GM18517 (cell line): ENCODE measurements around the gene ZNF507.
"Not testable (repeated sequence)": the region's sequence is repeated elsewhere in the genome, so short reads cannot be mapped to it uniquely, and the experiment has no call there.

Experiments
- ATAC-seq: cut with Tn5 transposase; IDR thresholded peaks from one replicate; pipeline ENCODE4 v1.9.1; 2021; ENCODE audit warnings: mild to moderate bottlenecking, moderate library complexity; ENCODE audit not compliant: unreplicated experiment

The ZNF507 gene

GRCh38 chr19:32367063-32367462, 21.7 kb downstream of the ZNF507 start:
- no peak for ATAC-seq

DNA sequence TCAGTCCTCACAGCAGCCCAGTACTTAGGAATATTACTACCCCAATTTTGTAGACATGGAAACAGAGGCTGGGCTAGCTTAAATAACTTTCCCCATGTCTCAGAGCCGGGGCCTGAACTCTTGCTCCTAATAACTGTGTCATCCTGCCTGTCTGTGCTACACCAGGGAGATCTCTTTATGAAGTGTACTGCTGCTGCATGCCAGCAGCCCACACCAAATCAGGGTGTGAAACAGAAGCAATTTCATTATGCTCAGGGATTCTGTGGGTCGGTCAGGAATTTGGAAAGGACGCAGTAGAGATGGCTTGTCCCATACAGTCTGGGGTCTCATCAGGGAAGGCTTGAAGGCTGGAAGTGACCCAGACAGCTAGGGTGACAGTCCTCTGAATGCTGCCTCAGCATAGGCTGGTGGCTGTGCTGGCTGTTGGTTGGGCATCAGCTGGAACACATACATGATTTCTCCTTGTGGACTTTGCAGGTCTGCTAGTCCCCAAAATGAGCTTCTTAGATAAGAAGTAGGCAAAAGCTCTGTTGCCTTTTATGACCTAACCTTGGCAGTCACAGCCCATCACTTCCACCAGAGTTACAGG, 22.6 kb downstream of the ZNF507 start:
- ATAC-seq = no peak

GRCh38 chr19:32368787-32369186, 23.4 kb downstream of the ZNF507 start:
- no peak for ATAC-seq

DNA sequence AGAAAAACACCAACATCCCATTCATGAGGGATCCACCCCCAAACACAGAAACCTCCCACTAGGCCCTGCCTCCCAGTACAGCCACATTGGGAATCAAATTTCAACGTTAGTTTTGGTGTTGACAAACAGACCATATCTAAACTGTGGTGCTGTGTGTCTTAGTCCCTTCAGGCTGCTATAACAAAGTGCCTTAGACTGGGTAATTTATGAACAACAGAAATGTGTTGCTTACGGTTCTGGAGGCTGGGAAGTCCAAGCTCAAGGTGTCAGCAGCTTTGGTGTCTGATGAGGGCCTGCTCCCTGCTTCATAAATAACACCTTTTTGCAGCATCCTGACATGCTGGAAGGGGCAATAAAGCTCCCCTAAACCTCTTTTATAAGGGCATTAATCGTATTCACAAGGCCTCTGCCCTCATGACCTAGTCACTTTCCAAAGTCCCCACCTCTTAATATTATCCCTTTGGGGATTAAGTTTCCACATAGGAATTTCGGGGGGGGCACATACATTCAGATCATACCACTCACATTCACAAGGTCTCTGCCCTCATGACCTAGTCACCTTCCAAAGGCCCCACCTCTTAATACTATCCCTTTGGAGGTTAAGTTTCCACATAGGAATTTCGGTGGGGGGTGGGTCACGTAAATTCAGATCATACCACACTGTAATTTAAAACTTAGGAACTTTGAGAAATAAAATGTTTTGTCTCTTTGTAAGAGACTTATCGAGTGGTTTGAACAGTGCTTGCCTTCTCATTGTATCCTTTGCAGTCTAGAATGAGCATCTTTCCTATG, 27.5 kb downstream of the ZNF507 start:
- ATAC-seq = no peak

DNA sequence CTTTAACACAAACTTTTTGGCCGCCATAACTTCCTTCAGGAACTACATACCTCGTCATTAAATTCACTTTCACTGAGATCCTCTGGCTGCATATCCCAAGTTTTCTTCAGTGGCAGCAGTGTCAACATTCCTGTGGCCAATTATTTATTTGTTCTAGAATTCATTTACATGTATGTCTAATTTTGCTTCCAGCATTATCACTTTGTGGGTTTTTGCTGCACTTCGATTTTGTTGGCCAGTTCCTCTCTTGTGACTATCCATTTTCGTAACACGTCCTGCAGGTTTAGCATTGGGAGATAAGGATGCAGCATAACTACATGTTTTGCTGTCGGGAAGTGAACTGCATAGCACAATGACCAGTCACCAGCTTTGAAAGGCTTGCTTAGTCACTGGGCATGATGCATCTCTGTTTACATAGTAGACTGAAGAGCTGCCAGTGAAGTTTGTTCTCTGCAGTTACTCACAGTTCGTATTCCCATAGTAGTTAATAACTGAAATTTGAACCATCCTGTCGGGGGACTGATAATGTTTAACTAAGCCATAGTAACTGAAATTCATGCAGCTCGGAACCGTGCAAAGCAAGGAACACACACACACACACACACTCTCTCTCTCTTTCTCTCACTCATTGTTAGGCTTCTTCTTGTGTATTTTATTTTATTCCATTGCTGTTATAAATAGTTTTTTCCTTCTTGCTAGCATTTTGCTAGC, 28.3 kb downstream of the ZNF507 start:
- ATAC-seq = no peak

- not testable (repeated sequence) for ATAC-seq
Observed at GRCh38 chr19:32374362-32374761, 29.0 kb downstream of the ZNF507 start.

- not testable (repeated sequence) for ATAC-seq
Observed at GRCh38 chr19:32377088-32377487, 31.7 kb downstream of the ZNF507 start.

DNA sequence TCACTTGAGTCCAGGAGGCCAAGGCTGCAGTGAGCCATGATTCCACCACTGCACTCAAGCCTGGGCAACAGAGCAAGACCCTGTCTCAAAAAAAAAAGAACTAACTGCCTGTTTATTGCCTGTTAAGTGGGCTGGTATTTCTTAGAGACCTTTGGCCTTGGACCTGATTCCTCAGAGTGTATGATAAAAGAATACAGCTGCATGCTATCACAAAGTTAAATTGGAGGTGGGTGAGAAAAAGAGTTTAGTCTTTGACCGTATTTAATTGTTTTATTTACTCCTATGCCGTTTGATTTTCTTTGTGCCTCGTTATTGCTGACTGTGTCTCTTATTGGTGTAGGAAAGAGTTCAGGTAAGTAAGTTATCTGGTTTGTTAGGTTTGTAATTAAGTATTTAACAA, 34.9 kb downstream of the ZNF507 start:
- ATAC-seq = no peak

GRCh38 chr19:32387701-32388392, 42.4 kb downstream of the ZNF507 start:
- no peak for ATAC-seq

DNA sequence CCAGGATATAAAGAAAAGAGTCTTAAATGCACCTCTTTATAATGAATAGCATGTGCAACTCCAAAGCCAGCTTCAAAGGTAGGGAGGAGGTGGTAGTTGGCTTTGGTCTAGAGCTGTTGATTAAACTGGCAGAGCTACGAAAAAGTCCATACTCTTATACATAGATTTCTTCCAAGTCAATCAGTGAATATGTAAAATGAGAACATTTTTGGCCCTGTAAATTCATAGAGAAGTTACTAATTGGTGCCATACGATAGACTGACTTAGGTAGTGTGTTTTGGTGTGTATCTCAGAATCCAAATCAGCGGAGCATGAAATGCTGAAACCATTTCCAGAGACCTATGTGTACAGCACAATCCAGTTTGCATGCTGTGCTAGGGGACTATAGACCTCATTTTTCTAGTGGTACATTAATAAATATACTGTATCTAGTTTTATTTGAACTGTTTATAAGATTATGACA, 43.0 kb downstream of the ZNF507 start:
- no peak for ATAC-seq

- ATAC-seq = no peak
Observed at GRCh38 chr19:32392901-32393300, 47.5 kb downstream of the ZNF507 start.

DNA sequence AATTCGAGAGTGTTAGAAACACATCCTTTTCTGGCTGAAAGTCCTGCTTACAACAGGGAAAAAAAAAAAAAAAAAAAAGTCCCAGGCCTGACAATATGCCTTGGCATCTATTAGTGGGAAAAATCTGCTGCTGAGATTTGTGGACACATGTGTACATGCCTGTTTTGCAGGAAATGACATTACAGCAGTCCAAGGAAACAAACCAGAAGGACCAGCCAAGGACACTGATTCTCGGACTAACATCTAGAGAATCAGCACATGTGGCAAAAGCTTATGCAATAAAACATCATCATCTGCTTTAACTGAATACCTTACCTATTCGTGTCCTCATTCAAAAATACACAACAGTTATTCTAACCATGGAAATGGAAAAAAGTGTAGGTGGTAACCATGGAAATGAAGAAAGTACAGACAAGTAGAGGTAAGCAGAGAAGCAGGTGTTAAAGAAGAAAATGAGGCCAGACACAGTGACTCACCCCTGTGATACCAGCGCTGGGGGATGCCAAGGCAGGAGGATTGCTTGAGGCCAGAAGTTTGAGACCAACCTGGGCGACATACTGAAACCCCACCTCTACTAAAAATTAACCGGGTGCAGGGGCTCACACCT, 50.7 kb downstream of the ZNF507 start:
- ATAC-seq = no peak

GRCh38 chr19:32397671-32398101, 52.3 kb downstream of the ZNF507 start:
- ATAC-seq = no peak

DNA sequence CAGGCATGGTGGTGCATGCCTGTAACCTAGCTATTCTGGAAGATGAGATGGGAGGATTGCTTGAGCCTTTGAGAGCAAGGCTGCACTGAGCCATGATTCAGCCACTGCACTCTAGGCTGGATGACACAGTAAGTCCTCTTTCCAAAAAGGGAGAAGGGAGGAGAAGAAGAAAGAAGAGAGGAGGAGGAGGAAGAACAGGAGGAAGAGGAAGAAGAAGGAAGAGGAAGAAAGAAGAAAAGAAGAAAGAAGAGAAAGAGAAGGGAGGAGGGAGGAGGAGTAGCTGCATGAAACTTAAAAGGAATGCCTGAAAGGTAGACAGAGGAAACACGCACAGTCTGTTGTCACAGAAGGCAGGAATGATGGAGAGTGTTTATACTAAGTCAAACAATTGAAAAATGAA, 56.6 kb downstream of the ZNF507 start:
- ATAC-seq = no peak

DNA sequence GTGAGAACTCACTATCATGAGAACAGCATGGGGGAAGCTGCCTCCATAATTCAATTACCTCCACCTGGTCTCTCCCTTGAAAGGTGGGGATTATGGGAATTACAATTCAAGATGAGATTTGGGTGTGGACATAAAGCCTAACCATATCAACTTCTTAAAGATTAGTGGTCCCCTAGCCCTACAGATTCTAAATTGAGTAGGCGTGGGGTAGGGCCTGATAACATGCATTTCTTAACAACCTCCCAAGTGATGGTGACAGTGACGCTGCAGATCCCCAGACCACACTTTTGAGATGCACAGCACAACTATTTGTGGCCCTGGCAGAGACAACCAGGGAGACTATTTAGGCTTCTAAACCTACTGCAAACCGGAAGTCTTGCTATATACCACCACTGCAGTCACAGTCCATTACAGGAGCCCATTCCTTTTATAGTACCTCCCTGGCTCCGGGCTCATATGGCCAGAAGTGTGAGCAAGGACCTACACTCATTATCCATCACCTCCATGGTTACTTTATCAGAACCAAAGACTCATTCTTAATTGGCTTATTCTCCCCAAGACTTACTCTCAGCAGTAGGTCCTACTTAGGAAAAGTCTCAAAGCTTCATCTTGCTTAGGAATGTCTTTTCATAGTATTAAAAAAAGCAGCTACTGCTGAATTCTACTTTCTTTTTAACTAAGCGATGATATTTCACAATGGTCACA, 58.0 kb downstream of the ZNF507 start:
- ATAC-seq = no peak

DNA sequence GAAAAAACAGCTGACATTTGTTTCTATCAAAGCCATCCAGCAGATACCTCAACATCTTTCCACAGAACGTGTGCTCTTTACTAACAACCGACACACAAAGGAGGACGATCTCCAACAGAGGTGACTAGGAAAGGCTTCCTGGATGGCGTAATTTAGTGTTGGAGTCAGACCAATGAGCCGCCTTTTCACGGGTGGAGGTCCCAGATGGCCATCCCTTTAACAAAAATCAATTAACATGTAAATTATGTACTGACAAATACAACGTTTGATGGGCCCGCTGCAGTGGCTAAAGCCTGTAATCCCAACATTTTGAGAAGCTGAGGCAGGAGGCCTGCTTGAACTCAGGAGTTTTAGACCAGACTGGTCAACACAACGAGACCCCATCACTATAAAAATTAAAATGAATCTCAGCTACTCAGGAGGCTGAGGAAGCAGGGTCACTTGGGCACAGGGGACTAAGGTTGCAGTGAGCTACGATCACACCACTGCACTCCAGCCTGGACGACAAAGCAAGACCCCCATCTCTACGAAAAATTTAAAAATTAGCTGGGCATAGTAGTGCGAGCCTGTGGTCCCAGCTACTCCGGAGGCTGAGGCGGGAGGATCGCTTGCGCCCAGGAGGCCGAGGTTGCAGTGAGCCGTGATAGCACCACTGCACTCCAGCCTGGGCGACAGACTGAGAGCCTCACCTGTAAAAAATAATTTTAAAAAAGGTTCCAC, 59.0 kb downstream of the ZNF507 start:
- no peak for ATAC-seq

- ATAC-seq = peak; percentile 6
Observed at GRCh38 chr19:32404933-32405430, 59.6 kb downstream of the ZNF507 start.

DNA sequence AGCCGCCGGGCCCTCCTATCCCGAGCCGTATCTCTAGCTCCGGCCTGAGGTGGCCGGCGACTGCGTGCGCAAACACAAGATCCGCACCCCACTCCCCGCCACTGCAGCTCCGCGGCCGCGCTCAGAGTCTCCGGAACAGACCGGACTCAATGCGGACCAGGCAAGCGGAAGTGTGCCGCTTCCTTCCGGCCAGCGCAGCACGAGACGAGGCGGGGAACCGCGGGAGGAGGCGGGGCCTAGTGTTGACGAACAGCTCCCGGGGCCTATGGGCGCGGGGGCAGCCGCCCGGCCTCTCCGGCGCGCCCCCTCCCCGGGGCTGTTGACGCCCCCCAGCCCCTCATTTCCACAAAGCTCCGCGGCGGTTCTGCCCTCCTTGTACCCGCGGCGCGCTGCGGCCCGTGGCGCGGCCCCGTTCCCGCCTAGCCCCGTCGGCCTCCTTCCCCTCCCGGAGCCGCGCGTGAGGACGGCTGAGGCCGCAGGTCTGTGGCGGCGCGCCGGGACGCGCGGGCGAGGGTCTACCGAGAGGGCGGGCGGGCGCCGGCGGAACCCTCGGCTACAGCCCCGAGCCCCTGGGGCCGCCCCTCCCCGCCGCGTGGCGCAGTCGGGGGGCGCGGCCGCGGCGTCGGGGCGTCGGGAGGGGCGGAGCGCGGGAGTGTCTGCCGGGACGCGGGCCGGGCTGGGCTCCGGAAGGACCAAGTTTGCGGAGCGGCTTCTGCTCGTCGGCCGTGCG, 60.2 kb downstream of the ZNF507 start, which contains the start of gene DPY19L3:
Gene DPY19L3, plus strand, starts transcription at position 340 of the 730 bp plus-strand sequence. CDS start 2,484 bp downstream, outside the sequence.
- ATAC-seq = peak; percentile 93
